Suprapubic skin (tissue), 4 donors: ENCODE measurements around the gene AGFG2.

ENCODE experiments used
- CTCF ChIP-seq, 2 donors: fragments of 200-600 bp in 1 of 2; fragments of 450-650 bp in 1 of 2; sonication (generic) in 1 of 2; IDR thresholded peaks; one replicate each; pipeline ENCODE4 v1.5.1; 2016 to 2019; ENCODE audit warnings: antibody characterized with exemption in 2 of 2, mild to moderate bottlenecking in 1 of 2, moderate library complexity in 1 of 2
- EP300 ChIP-seq: sonication (generic); formaldehyde crosslinking; IDR thresholded peaks from one replicate; pipeline ENCODE4 v1.6.1; 2017; ENCODE audit warnings: antibody characterized with exemption
- POLR2A ChIP-seq, 2 donors: fragments of 450-650 bp; IDR thresholded peaks; one replicate each; pipeline ENCODE4 v1.6.1; 2017; ENCODE audit warnings: antibody characterized with exemption in 2 of 2, mild to moderate bottlenecking in 2 of 2, moderate library complexity in 2 of 2
- POLR2AphosphoS5 ChIP-seq, 3 donors: sonication (generic); formaldehyde crosslinking; IDR thresholded peaks; one replicate each; pipeline ENCODE4 v1.6.1; 2017; ENCODE audit warnings: antibody characterized with exemption in 3 of 3

GRCh38 chr7:100590077-100590737 is 51.2 kb downstream of the AGFG2 start:
- no peak for TF ChIP-seq EP300
- TF ChIP-seq CTCF (IDR thresholded peaks at IDR 0.05) = no peak
- no peak for TF ChIP-seq POLR2A (IDR thresholded peaks at IDR 0.05)
- no peak for TF ChIP-seq POLR2AphosphoS5 (IDR thresholded peaks at IDR 0.05)
